HG03558 (cell line): ENCODE results near the gene TMEM232.

Experiments used
- ATAC-seq: cut with Tn5 transposase; IDR thresholded peaks from one replicate; pipeline ENCODE4 v1.9.1; 2021; ENCODE audit warnings: moderate number of reproducible peaks; ENCODE audit not compliant: unreplicated experiment; ENCODE audit errors: extremely low read depth

The TMEM232 gene

GRCh38 chr5:110439296-110439695, 287.2 kb downstream of the TMEM232 start:
- no peak for ATAC-seq

DNA sequence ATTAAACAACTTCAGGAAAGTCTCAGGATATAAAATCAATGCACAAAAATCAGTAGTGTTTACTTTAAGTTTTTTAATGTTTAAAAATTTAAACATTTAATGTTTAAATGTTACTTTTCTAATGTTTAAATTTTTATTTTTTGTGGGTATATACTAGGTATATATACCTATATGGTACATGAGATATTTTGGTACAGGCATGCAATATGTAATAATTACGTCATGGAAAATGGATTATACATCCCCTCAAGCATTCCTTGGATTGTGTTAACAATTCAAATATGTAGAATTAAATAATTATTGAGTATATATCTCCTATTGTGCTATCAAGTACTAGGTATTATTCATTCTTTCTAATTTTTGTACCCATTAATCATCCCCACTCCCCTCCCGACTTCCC, 291.3 kb downstream of the TMEM232 start:
- no peak for ATAC-seq

GRCh38 chr5:110431603-110432002, 294.9 kb downstream of the TMEM232 start:
- ATAC-seq, result no peak

GRCh38 chr5:110414360-110414759, 312.1 kb downstream of the TMEM232 start:
- no peak for ATAC-seq

DNA sequence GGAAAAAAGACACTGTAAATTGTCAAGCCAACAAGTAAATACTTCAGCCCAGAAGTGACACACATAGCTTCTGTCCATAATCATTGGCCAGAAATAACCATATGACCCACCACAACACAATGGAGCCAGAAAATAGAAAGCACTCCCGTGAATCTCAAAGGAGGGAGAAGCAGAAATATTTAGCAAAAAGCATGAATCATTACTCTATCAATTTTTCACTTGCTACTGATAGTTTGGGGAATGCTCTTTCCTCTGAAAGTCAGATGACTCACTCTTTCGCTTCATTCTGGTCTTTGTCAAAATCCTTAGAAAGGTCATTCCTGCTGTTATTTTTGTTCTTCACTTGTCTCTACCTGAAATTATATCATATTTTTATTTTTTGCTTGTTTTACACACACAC, 312.6 kb downstream of the TMEM232 start:
- no peak for ATAC-seq

GRCh38 chr5:110409571-110409970, 316.9 kb downstream of the TMEM232 start:
- no peak for ATAC-seq

GRCh38 chr5:110402562-110402961, 323.9 kb downstream of the TMEM232 start:
- ATAC-seq, result no peak

GRCh38 chr5:110401881-110402280, 324.6 kb downstream of the TMEM232 start:
- ATAC-seq, result no peak

DNA sequence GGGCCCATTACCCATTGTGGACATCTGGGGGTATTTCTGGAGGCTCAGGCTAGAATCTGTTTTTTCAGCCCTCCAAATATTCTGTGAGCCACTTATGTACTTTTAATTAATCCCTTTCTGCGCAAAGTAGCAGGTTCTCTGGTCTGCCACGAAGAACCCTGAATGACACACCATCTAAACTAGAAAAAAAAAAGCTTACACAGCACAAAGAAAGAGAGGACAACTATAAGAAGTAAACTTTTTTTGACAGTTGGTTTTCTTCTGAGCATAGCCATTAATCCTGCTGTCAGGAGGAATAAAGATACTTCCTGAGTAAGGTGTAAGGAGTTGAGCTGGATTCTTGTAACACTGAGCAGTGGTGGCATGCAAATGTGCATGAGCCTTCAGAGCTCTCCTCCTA, 327.5 kb downstream of the TMEM232 start:
- ATAC-seq, result no peak

DNA sequence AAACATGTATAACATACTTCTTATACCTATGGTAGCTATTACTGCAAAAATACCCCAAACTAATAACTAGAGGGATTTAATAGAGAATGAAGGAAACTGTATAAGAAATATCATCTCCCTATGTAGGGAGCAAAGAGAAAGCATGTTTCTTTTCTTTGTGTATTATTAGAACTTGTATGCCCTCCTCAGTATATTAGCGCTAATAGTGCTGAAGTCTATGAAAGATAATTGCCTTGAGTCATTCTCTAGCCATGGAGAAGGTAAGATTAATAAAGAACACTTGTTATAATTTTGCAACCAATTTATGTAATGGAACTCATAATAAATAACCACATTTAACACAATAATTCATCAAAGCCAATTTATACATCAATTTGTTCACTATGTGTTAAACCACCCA, 329.2 kb downstream of the TMEM232 start:
- no peak for ATAC-seq

DNA sequence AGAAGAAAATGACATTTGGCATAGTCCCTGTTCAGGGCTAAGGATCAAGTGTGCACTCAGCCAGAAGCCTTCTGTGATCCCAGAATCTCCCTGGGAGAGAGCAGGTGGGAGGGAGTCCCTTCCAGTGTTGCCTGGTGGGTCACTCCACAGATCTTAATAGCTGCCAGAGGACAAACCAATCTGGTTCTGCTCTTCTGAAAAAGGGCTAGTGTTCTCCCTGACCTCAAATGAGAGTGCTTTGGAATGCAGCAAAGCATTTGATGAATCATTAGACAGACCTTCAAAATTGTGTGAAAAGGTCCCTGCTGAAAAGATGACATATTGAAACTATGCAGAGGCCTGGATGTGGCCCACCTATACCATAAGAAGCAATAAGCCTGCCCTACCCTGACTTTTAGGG, 339.7 kb downstream of the TMEM232 start:
- no peak for ATAC-seq

GRCh38 chr5:110383231-110383630, 343.2 kb downstream of the TMEM232 start:
- ATAC-seq, result no peak

GRCh38 chr5:110377943-110378342, 348.5 kb downstream of the TMEM232 start:
- no peak for ATAC-seq

DNA sequence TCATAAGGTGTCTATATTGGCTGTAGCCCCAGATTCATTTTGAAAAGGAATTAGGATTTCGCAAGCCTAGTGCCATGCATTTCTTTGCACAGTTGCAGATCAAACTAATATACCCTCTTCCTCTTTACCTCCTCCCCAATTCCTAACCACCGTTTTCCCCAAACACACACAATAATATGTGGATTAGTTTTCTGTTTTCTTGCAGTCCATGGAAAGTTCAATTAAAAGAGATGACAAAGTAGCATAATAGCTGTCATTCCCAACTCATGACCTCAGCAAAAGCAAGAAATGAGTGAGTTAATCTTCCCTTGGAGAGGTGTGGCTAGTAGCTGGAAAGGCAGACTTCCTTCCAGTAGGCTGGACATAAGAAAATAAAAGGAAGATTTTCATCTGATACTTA, 349.1 kb downstream of the TMEM232 start:
- no peak for ATAC-seq

GRCh38 chr5:110376281-110376951, 350.1 kb downstream of the TMEM232 start:
- no peak for ATAC-seq

GRCh38 chr5:110371725-110372041, 354.8 kb downstream of the TMEM232 start:
- ATAC-seq, result peak; percentile 76

GRCh38 chr5:110371011-110371724, 355.3 kb downstream of the TMEM232 start:
- peak; percentile 6 for ATAC-seq
